Naive thymus-derived CD4-positive, alpha-beta T cell (primary cell): ENCODE results near the gene UBE2C. TPM values are rescaled to one million over a fixed set of nuclear protein-coding genes. Genes with fewer than 3 reads are reported as not detected.

ENCODE experiments used
- ATAC-seq: fragments of 150-1000 bp; cut with Tn5 transposase; 2 replicates; pipeline ENCODE4 v1.10.0; 2021; ENCODE audit warnings: mild to moderate bottlenecking, moderate library complexity
- CTCF ChIA-PET: fragments of 350-600 bp; sonication (Branson Sonifier 250); formaldehyde crosslinking; loops from one replicate; lab custom pipeline; 2021; ENCODE audit warnings: antibody characterized with exemption; lab: Charles Lee
- POLR2A ChIA-PET: fragments of 350-600 bp; sonication (Branson Sonifier 250); formaldehyde crosslinking; loops from one replicate; lab custom pipeline; 2021; ENCODE audit warnings: antibody characterized with exemption, inconsistent platforms; lab: Charles Lee
- DNase-seq, 9 donors: peaks; one replicate each; pipeline versions ENCODE4 v3.0.0 to v3.0.0-alpha.2; 2020 to 2022; ENCODE audit warnings: mixed read lengths in 1 of 9
- H3K27ac ChIP-seq: one replicate; pipeline ENCODE4 v1.7.0; 2013; ENCODE audit warnings: mild to moderate bottlenecking, low read depth, low read length, moderate library complexity
- H3K27me3 ChIP-seq, 2 donors: one replicate each; pipeline ENCODE4 v1.7.0; 2013; ENCODE audit warnings: low read length in 2 of 2, mild to moderate bottlenecking in 2 of 2, moderate library complexity in 2 of 2; ENCODE audit not compliant: control insufficient read depth in 2 of 2, insufficient read depth in 2 of 2
- H3K36me3 ChIP-seq, 3 experiments: 1 replicate in 2 of 3; 2 replicates in 1 of 3; pipeline ENCODE4 v1.7.0; 2013; ENCODE audit warnings: low read length in 3 of 3, mild to moderate bottlenecking in 3 of 3, moderate library complexity in 1 of 3; ENCODE audit not compliant: insufficient read depth in 3 of 3, control insufficient read depth in 2 of 3
- H3K4me1 ChIP-seq, 2 donors: one replicate each; pipeline ENCODE4 v1.7.0; 2013; ENCODE audit warnings: low read length in 2 of 2, mild to moderate bottlenecking in 2 of 2, moderate library complexity in 1 of 2; ENCODE audit not compliant: control insufficient read depth in 2 of 2, insufficient read depth in 2 of 2
- H3K4me3 ChIP-seq: 2 replicates; pipeline ENCODE4 v1.7.0; 2013; ENCODE audit warnings: mild to moderate bottlenecking, low read length
- H3K9me3 ChIP-seq, 3 experiments: 1 replicate in 2 of 3; 2 replicates in 1 of 3; pipeline ENCODE4 v1.7.0; 2013; ENCODE audit warnings: low read length in 3 of 3; ENCODE audit not compliant: control insufficient read depth in 2 of 3
- H3K27ac Mint-ChIP-seq, 9 donors: one replicate each; pipeline ENCODE4 v1.8.0; 2020 to 2022; ENCODE audit warnings: mixed read lengths in 9 of 9, mild to moderate bottlenecking in 8 of 9, moderate library complexity in 5 of 9, inconsistent platforms in 2 of 9
- H3K27me3 Mint-ChIP-seq, 5 donors: one replicate each; pipeline ENCODE4 v1.8.0; 2021 to 2022; ENCODE audit warnings: mixed read lengths in 5 of 5, mild to moderate bottlenecking in 1 of 5
- H3K36me3 Mint-ChIP-seq, 5 donors: one replicate each; pipeline ENCODE4 v1.8.0; 2020 to 2022; ENCODE audit warnings: mixed read lengths in 5 of 5, mild to moderate bottlenecking in 3 of 5, inconsistent platforms in 1 of 5
- H3K4me1 Mint-ChIP-seq, 7 donors: one replicate each; pipeline ENCODE4 v1.8.0; 2020 to 2022; ENCODE audit warnings: mixed read lengths in 7 of 7, mild to moderate bottlenecking in 3 of 7, inconsistent platforms in 1 of 7
- H3K4me3 Mint-ChIP-seq, 10 donors: one replicate each; pipeline ENCODE4 v1.8.0; 2020 to 2022; ENCODE audit warnings: mild to moderate bottlenecking in 10 of 10, mixed read lengths in 10 of 10, moderate library complexity in 6 of 10, inconsistent platforms in 2 of 10
- H3K9me3 Mint-ChIP-seq, 11 donors: one replicate each; pipeline ENCODE4 v1.8.0; 2020 to 2022; ENCODE audit warnings: mixed read lengths in 11 of 11, mild to moderate bottlenecking in 4 of 11, inconsistent platforms in 1 of 11, moderate library complexity in 1 of 11
- intact Hi-C, 2 donors: fragments of 100-400 bp; cut with micrococcal nuclease; formaldehyde crosslinking; loops; one replicate each; pipeline ENCODE4 v1.15.1; 2023
- polyA plus RNA-seq, 2 donors: library from polyadenylated mRNA; unstranded; fragments of 300-500 nt; fragmentation: Illumina TruSeq; gene quantifications; one replicate each; pipeline ENCODE4 v1.2.3, GENCODE V29; 2021
- total RNA-seq, 6 experiments: library from RNA in 5 of 6; stranded (reverse) in 5 of 6; gene quantifications; 1 replicate in 5 of 6; 2 replicates in 1 of 6; pipeline ENCODE4 v1.2.3 and lab custom pipeline; 2021 to 2026

Gene UBE2C
- total and polyA plus RNA-seq, 7 experiments from 2014 or later: 0.50 to 129 (median 0.75) TPM; not detected in 3

DNA sequence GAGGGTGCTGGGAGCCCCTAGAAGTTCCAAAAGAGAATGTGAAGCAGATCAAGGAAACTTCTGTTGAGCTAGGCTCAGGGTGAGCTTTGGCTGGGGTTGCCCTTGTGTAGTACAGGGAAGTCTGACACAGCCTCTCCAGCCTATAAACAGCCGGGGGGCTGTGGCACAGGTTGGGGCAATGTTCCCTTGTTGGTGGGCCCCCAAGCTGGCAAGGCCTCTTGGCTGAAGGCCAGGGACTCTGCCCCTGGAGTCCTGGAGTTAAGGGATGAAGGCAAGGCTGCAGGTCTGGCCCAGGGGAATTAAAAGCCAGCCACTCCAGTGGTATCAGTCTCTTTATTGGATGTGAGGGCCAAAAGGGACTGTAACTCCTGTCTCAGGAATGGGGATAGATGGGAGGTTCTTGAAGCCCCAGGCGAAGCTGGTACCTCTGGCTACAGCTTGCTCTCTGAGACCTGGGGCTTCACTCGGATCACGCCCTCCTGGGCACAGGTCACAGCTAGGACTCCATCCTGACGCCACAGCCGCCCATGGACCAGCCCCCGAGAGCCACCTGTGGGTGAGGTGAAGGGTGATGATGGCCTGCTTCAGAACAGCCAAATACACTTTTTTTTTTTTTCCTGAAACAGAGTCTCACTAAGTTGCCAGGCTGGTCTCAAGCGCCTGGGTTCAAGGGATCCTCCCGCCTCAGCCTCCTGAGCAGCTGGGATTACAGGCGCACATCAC, 29.1 kb downstream of the UBE2C start:
- H3K4me1 ChIP-seq: no peaks in the 10 kb centered on the region
- no peak overlapping the region for H3K27ac ChIP-seq
- ChIA-PET POLR2A (no interaction called here), CTCF (no interaction called here)
- no peak overlapping the region for H3K27ac Mint-ChIP-seq
- H3K27me3 ChIP-seq: no peaks in the 10 kb centered on the region
- H3K4me3 ChIP-seq: no peak overlapping the region
- intact Hi-C loops: no loop called here
- no peak overlapping the region for H3K4me3 Mint-ChIP-seq
- H3K4me1 Mint-ChIP-seq: peaks cover 0 to 3% (median 0%) of the 10 kb centered on the region in 7 donors
- ATAC-seq (no peak), DNase-seq (no peak)
- H3K9me3 Mint-ChIP-seq: no peaks in the 10 kb centered on the region
- H3K36me3 Mint-ChIP-seq: peaks cover 0 to 29% (median 5%) of the 10 kb centered on the region in 5 donors
- no peaks in the 10 kb centered on the region for H3K27me3 Mint-ChIP-seq
- peaks cover 0 to 60% (median 30%) of the 10 kb centered on the region in 3 experiments for H3K36me3 ChIP-seq
- H3K9me3 ChIP-seq: no peaks in the 10 kb centered on the region

GRCh38 chr20:45842169-45842812, 29.8 kb downstream of the UBE2C start:
- ATAC-seq (peak; percentile 65), DNase-seq (no peak)
- peaks cover 0 to 65% (median 31%) of the 10 kb centered on the region in 3 experiments for H3K36me3 ChIP-seq
- no peak overlapping the region for H3K27ac ChIP-seq
- Mint-ChIP-seq H3K36me3 (peaks cover 0 to 29% (median 5%) of the 10 kb centered on the region in 5 donors), H3K4me1 (peaks cover 0 to 3% (median 0%) of the 10 kb centered on the region in 7 donors), H3K27me3 (no peaks in the 10 kb centered on the region), H3K4me3 (no peak overlapping the region), H3K9me3 (no peaks in the 10 kb centered on the region), H3K27ac (no peak overlapping the region)
- H3K4me1 ChIP-seq: no peaks in the 10 kb centered on the region
- H3K9me3 ChIP-seq: no peaks in the 10 kb centered on the region
- POLR2A ChIA-PET: no interaction called here
- CTCF ChIA-PET: no interaction called here
- H3K27me3 ChIP-seq: no peaks in the 10 kb centered on the region
- no peak overlapping the region for H3K4me3 ChIP-seq
- intact Hi-C loops: no loop called here

DNA sequence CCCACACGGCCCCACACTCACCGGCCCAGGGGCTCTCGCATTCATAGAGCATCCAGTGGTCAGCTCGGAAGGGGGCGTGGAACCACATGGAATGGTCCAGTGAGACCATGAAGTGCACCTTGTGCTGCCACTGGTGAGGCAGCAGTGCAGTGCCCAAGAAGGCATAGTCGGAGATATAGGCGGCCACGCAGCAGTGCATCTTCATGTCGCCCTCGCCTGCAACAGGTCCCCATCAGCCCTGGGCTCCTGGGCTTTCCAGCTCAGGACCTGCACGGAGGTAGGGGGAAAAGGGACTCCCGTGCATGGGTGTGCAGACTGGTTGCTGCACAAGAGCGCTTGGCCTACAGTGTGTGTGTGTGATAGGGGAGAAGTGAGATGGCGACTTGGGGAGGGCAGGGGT, 31.1 kb downstream of the UBE2C start:
- Mint-ChIP-seq H3K9me3 (no peaks in the 10 kb centered on the region), H3K4me3 (no peak overlapping the region), H3K27me3 (no peaks in the 10 kb centered on the region), H3K36me3 (peaks cover 0 to 32% (median 5%) of the 10 kb centered on the region in 5 donors), H3K4me1 (peaks cover 0 to 4% (median under 1%) of the 10 kb centered on the region in 7 donors), H3K27ac (no peak overlapping the region)
- DNase-seq (no peak), ATAC-seq (no peak)
- H3K36me3 ChIP-seq: peaks cover 0 to 74% (median 31%) of the 10 kb centered on the region in 3 experiments
- no peak overlapping the region for H3K27ac ChIP-seq
- ChIA-PET CTCF (no interaction called here), POLR2A (no interaction called here)
- H3K4me1 ChIP-seq: no peaks in the 10 kb centered on the region
- no peaks in the 10 kb centered on the region for H3K27me3 ChIP-seq
- no peaks in the 10 kb centered on the region for H3K9me3 ChIP-seq
- H3K4me3 ChIP-seq: no peak overlapping the region
- intact Hi-C loops: no loop called here

DNA sequence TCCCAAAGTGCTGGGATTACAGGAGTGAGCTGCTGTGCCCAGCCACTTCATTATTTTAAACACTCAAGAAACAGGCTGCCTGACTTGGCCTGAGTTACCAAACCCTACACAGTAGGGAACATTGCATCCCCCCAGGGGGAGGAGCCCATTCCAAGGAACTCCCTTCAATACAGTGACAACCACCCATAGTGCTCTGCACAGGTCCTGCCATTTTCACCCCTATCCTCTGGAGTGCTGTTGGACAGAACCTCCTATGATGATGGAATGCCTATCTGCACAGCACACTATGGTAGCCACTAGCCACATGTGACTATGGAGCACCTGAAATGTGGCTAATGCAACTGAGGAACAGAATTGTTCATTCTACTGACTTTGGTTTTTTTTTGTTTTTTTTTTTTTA, 33.0 kb downstream of the UBE2C start:
- no peaks in the 10 kb centered on the region for H3K9me3 ChIP-seq
- no peaks in the 10 kb centered on the region for H3K4me1 ChIP-seq
- peaks cover 4 to 45% (median 14%) of the 10 kb centered on the region in 5 donors for H3K36me3 Mint-ChIP-seq
- no peak overlapping the region for H3K27ac ChIP-seq
- H3K27me3 Mint-ChIP-seq: no peaks in the 10 kb centered on the region
- H3K4me3 Mint-ChIP-seq: no peak overlapping the region
- no peak for DNase-seq
- no peak for ATAC-seq
- peaks cover 0 to 7% (median 3%) of the 10 kb centered on the region in 7 donors for H3K4me1 Mint-ChIP-seq
- ChIA-PET CTCF (no interaction called here), POLR2A (interaction anchor here (0.7 kb wide), 2 partner anchors 11 to 479 kb away, joined by 3 to 5 read pairs; no protein-coding TSS in a partner anchor)
- H3K4me3 ChIP-seq: no peak overlapping the region
- H3K9me3 Mint-ChIP-seq: no peaks in the 10 kb centered on the region
- no peak overlapping the region for H3K27ac Mint-ChIP-seq
- intact Hi-C loops: no loop called here
- no peaks in the 10 kb centered on the region for H3K27me3 ChIP-seq
- H3K36me3 ChIP-seq: peaks cover 0 to 84% (median 31%) of the 10 kb centered on the region in 3 experiments

GRCh38 chr20:45848421-45848820, 36.0 kb downstream of the UBE2C start:
- Histone ChIP-seq H3K36me3 (peaks cover 5 to 82% (median 26%) of the 10 kb centered on the region in 3 experiments), H3K4me3 (no peak overlapping the region), H3K27ac (no peak overlapping the region), H3K4me1 (no peaks in the 10 kb centered on the region), H3K27me3 (no peaks in the 10 kb centered on the region), H3K9me3 (no peaks in the 10 kb centered on the region)
- CTCF ChIA-PET: no interaction called here
- Mint-ChIP-seq H3K27ac (peak overlapping the region in 1 of 9 donors; percentile 56), H3K4me1 (peaks cover 5 to 14% (median 7%) of the 10 kb centered on the region in 7 donors), H3K36me3 (peaks cover 8 to 50% (median 15%) of the 10 kb centered on the region in 5 donors), H3K4me3 (peak overlapping the region in 1 of 10 donors; percentile 10), H3K27me3 (no peaks in the 10 kb centered on the region), H3K9me3 (no peaks in the 10 kb centered on the region)
- ATAC-seq (no peak), DNase-seq (no peak)
- POLR2A ChIA-PET: no interaction called here
- intact Hi-C loops: no loop called here

GRCh38 chr20:45848969-45849582, 36.6 kb downstream of the UBE2C start:
- Mint-ChIP-seq H3K36me3 (peaks cover 10 to 47% (median 15%) of the 10 kb centered on the region in 5 donors), H3K4me3 (no peak overlapping the region), H3K27ac (peak overlapping the region in 1 of 9 donors; percentile 56), H3K27me3 (no peaks in the 10 kb centered on the region), H3K4me1 (peaks cover 5 to 20% (median 14%) of the 10 kb centered on the region in 7 donors), H3K9me3 (no peaks in the 10 kb centered on the region)
- no peaks in the 10 kb centered on the region for H3K9me3 ChIP-seq
- intact Hi-C loops: no loop called here
- H3K27me3 ChIP-seq: no peaks in the 10 kb centered on the region
- no peaks in the 10 kb centered on the region for H3K4me1 ChIP-seq
- peaks cover 9 to 80% (median 20%) of the 10 kb centered on the region in 3 experiments for H3K36me3 ChIP-seq
- no peak overlapping the region for H3K27ac ChIP-seq
- CTCF ChIA-PET: no interaction called here
- H3K4me3 ChIP-seq: no peak overlapping the region
- POLR2A ChIA-PET: no interaction called here
- no peak for DNase-seq
- ATAC-seq: no peak
